Activated CD4-positive, alpha-beta T cell treated with anti-CD3 and anti-CD28 coated beads for 36 hours (primary cell): Measurements from ENCODE around the gene SERPINB10. TPM values are rescaled to one million over a fixed set of nuclear protein-coding genes. Genes with fewer than 3 reads are reported as not detected.

Experiments
- ATAC-seq: fragments of 200-7000 bp; cut with Tn5 transposase; one replicate; pipeline ENCODE4 v1.10.0; 2021; ENCODE audit warnings: mild to moderate bottlenecking, moderate library complexity
- CTCF ChIA-PET: fragments of 350-600 bp; sonication (Branson Sonifier 250); formaldehyde crosslinking; loops from one replicate; lab custom pipeline; 2021; ENCODE audit warnings: antibody characterized with exemption; lab: Charles Lee
- POLR2A ChIA-PET: fragments of 350-600 bp; sonication (Branson Sonifier 250); formaldehyde crosslinking; loops from one replicate; lab custom pipeline; 2021; ENCODE audit warnings: antibody characterized with exemption, inconsistent platforms; lab: Charles Lee
- DNase-seq: peaks from one replicate; pipeline ENCODE4 v3.0.0-alpha.2; 2020
- H3K27ac Mint-ChIP-seq: one replicate; pipeline ENCODE4 v1.8.0; 2021; ENCODE audit warnings: mixed read lengths
- H3K27me3 Mint-ChIP-seq: one replicate; pipeline ENCODE4 v1.8.0; 2021; ENCODE audit warnings: mixed read lengths
- H3K36me3 Mint-ChIP-seq: one replicate; pipeline ENCODE4 v1.8.0; 2021; ENCODE audit warnings: low read depth, mixed read lengths
- H3K4me1 Mint-ChIP-seq: one replicate; pipeline ENCODE4 v1.8.0; 2021; ENCODE audit warnings: mixed read lengths
- H3K4me3 Mint-ChIP-seq: one replicate; pipeline ENCODE4 v1.8.0; 2021; ENCODE audit warnings: mild to moderate bottlenecking, moderate library complexity, mixed read lengths
- H3K9me3 Mint-ChIP-seq: one replicate; pipeline ENCODE4 v1.8.0; 2021; ENCODE audit warnings: low read depth, mixed read lengths
- intact Hi-C, 2 experiments: fragments of 100-400 bp; cut with DNase I in 1 of 2; cut with micrococcal nuclease in 1 of 2; formaldehyde crosslinking; loops; one replicate each; pipeline versions ENCODE4 v1.14.2 to v1.15.1; 2022 to 2024; cut with DNase I, micrococcal nuclease
- total RNA-seq, 2 experiments: library from RNA; stranded (reverse); gene quantifications; one replicate each; pipeline ENCODE4 v1.2.3, GENCODE V29; 2021

SERPINB10 gene
- total RNA-seq, result not detected

GRCh38 chr18:63907664-63908063 lies at the start of gene SERPINB10:
Gene SERPINB10 (plus strand): TSS chr18:63907958. CDS start chr18:63915511, 7,553 bp downstream.
- Mint-ChIP-seq H3K36me3 (no peaks in the 10 kb centered on the region), H3K27me3 (peaks cover 14% of the 10 kb centered on the region), H3K4me1 (peaks cover 3% of the 10 kb centered on the region), H3K4me3 (no peak within 1 kb of the TSS), H3K27ac (no peak within 1 kb of the TSS), H3K9me3 (peaks cover 2% of the 10 kb centered on the region)
- CTCF ChIA-PET, result interaction anchor here (0.6 to 1.3 kb wide), 3 partner anchors 9 to 681 kb away, joined by 3 read pairs; no protein-coding TSS in a partner anchor
- ATAC-seq (no peak), DNase-seq (no peak)
- POLR2A ChIA-PET, result no interaction called here
- intact Hi-C loops, result no loop called here

GRCh38 chr18:63858456-63858855 lies 49.3 kb upstream of the SERPINB10 start:
- ChIA-PET POLR2A (no interaction called here), CTCF (interaction anchor here (0.6 kb wide), 2 partner anchors 22 to 29 kb away, joined by 4 to 5 read pairs; no protein-coding TSS in a partner anchor)
- DNase-seq (no peak), ATAC-seq (no peak)
- Mint-ChIP-seq H3K36me3 (no peaks in the 10 kb centered on the region), H3K4me3 (no peak overlapping the region), H3K27me3 (peaks cover 12% of the 10 kb centered on the region), H3K9me3 (peaks cover 6% of the 10 kb centered on the region), H3K27ac (no peak overlapping the region), H3K4me1 (no peaks in the 10 kb centered on the region)
- intact Hi-C loops, result no loop called here

DNA sequence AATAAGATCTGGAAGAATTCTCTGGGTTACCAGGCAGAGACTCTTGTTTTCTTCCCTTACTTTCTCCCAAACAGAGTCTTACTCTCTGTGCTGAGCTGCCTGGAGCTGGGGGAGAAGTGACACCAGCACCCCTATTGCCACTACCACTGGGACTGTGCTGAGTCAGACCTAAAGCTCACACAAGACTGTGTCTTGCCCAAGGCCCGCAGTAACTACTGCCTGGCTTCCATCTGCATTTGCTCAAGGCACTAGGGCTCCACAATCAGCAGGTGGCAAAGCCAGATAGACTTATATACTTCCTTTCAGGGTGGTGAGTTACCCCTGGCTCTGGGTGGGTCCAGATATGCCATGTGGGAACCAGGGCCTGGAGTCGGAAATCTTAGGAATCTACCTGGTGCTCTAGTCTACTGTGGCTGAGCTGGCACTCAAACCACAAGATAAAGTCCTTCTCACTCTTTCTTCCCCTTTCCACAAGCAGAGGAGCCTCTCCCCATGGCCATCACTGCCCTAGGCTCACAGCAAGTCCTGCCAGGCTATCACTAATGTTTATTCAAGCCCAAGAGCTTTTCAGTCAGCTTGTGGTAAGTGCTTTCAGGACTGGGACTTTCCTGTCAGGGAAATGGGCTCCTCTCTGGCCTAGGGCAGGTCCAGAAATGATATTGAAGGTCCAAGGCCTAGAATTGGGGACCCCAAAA lies 47.8 kb upstream of the SERPINB10 start:
- intact Hi-C loops, result no loop called here
- no peak overlapping the region for H3K27ac Mint-ChIP-seq
- H3K36me3 Mint-ChIP-seq, result no peaks in the 10 kb centered on the region
- no peak overlapping the region for H3K4me3 Mint-ChIP-seq
- ChIA-PET POLR2A (no interaction called here), CTCF (no interaction called here)
- peaks cover 12% of the 10 kb centered on the region for H3K27me3 Mint-ChIP-seq
- DNase-seq, result no peak
- ATAC-seq, result no peak
- no peaks in the 10 kb centered on the region for H3K4me1 Mint-ChIP-seq
- peaks cover 6% of the 10 kb centered on the region for H3K9me3 Mint-ChIP-seq

DNA sequence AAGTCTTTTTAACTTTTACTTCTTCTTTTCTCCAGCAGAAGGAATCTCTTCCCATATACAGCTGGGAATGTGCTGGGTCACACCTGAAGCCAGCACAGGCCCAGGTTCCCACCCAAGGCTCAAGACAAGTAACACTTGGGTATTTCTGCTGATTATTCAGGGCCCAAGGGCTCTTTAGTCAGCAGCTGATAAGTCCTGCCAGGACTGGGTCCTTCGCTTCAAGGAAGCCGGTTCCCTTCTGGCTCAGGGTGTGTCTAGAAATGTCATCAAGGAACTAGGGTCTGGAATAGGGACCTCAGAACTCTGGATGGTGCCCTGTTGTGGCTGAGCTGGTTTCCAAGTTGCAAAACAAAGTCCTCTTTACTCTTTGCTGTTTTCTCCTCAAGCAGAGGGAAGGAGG lies 47.2 kb upstream of the SERPINB10 start:
- no peak overlapping the region for H3K27ac Mint-ChIP-seq
- DNase-seq, result no peak
- intact Hi-C loops, result no loop called here
- no peak for ATAC-seq
- H3K36me3 Mint-ChIP-seq, result no peaks in the 10 kb centered on the region
- no peaks in the 10 kb centered on the region for H3K4me1 Mint-ChIP-seq
- peaks cover 12% of the 10 kb centered on the region for H3K27me3 Mint-ChIP-seq
- CTCF ChIA-PET, result no interaction called here
- no peak overlapping the region for H3K4me3 Mint-ChIP-seq
- H3K9me3 Mint-ChIP-seq, result peaks cover 6% of the 10 kb centered on the region
- POLR2A ChIA-PET, result no interaction called here

GRCh38 chr18:63867368-63868125 lies 40.2 kb upstream of the SERPINB10 start:
- ATAC-seq (no peak), DNase-seq (no peak)
- ChIA-PET CTCF (interaction anchor here (1.1 kb wide), 1 partner anchor 67 kb away, joined by 3 read pairs; no protein-coding TSS in a partner anchor), POLR2A (no interaction called here)
- Mint-ChIP-seq H3K4me3 (no peak overlapping the region), H3K27ac (no peak overlapping the region), H3K27me3 (peaks cover 4% of the 10 kb centered on the region), H3K36me3 (no peaks in the 10 kb centered on the region), H3K4me1 (no peaks in the 10 kb centered on the region), H3K9me3 (no peaks in the 10 kb centered on the region)
- intact Hi-C loops, result no loop called here

- intact Hi-C loops, result no loop called here
- DNase-seq, result no peak
- no peak overlapping the region for H3K27ac Mint-ChIP-seq
- H3K9me3 Mint-ChIP-seq, result no peaks in the 10 kb centered on the region
- H3K36me3 Mint-ChIP-seq, result no peaks in the 10 kb centered on the region
- ChIA-PET POLR2A (no interaction called here), CTCF (no interaction called here)
- H3K4me3 Mint-ChIP-seq, result no peak overlapping the region
- peaks cover 6% of the 10 kb centered on the region for H3K27me3 Mint-ChIP-seq
- no peaks in the 10 kb centered on the region for H3K4me1 Mint-ChIP-seq
- no peak for ATAC-seq
Measured at GRCh38 chr18:63868546-63868945, 39.2 kb upstream of the SERPINB10 start.

GRCh38 chr18:63869374-63869773 lies 38.4 kb upstream of the SERPINB10 start:
- CTCF ChIA-PET, result no interaction called here
- ATAC-seq (no peak), DNase-seq (no peak)
- H3K36me3 Mint-ChIP-seq, result no peaks in the 10 kb centered on the region
- H3K27me3 Mint-ChIP-seq, result peaks cover 6% of the 10 kb centered on the region
- no peak overlapping the region for H3K27ac Mint-ChIP-seq
- no peaks in the 10 kb centered on the region for H3K4me1 Mint-ChIP-seq
- no peak overlapping the region for H3K4me3 Mint-ChIP-seq
- no peaks in the 10 kb centered on the region for H3K9me3 Mint-ChIP-seq
- intact Hi-C loops, result no loop called here
- POLR2A ChIA-PET, result no interaction called here

DNA sequence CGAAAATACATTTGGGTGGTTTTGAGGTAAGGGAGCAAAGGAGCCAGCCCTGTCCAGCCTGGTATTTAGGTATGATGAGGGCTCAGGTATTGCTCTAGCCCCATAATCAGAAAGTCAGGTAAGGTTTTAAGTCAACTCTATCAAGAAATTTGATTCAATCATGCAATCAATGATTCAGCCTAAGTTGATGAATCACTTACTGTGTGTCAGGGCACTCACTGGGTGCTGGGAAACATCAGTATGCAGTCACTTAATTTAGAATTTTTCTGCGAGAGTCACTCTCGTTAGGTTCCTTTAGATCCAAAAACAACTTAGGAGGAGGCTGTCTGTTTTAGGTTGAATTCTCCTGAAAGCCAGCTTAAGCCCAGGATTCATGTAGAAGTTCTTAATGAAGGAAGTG lies 37.9 kb upstream of the SERPINB10 start:
- ATAC-seq, result no peak
- POLR2A ChIA-PET, result no interaction called here
- CTCF ChIA-PET, result no interaction called here
- Mint-ChIP-seq H3K4me3 (no peak overlapping the region), H3K36me3 (no peaks in the 10 kb centered on the region), H3K4me1 (no peaks in the 10 kb centered on the region), H3K27me3 (peaks cover 6% of the 10 kb centered on the region), H3K27ac (no peak overlapping the region), H3K9me3 (no peaks in the 10 kb centered on the region)
- intact Hi-C loops, result no loop called here
- DNase-seq, result no peak

- intact Hi-C loops, result no loop called here
- no peak for DNase-seq
- Mint-ChIP-seq H3K9me3 (peaks cover 2% of the 10 kb centered on the region), H3K4me3 (no peak overlapping the region), H3K27ac (no peak overlapping the region), H3K4me1 (no peaks in the 10 kb centered on the region), H3K36me3 (no peaks in the 10 kb centered on the region), H3K27me3 (peaks cover 5% of the 10 kb centered on the region)
- ChIA-PET CTCF (interaction anchor here (1.1 kb wide), 1 partner anchor 38 kb away, joined by 4 read pairs; no protein-coding TSS in a partner anchor), POLR2A (no interaction called here)
- no peak for ATAC-seq
Measured at GRCh38 chr18:63871836-63872235, 35.9 kb upstream of the SERPINB10 start.

GRCh38 chr18:63872586-63872985 lies 35.2 kb upstream of the SERPINB10 start:
- no peaks in the 10 kb centered on the region for H3K4me1 Mint-ChIP-seq
- H3K9me3 Mint-ChIP-seq, result peaks cover 2% of the 10 kb centered on the region
- DNase-seq (no peak), ATAC-seq (no peak)
- no peak overlapping the region for H3K4me3 Mint-ChIP-seq
- ChIA-PET CTCF (no interaction called here), POLR2A (no interaction called here)
- peaks cover 5% of the 10 kb centered on the region for H3K27me3 Mint-ChIP-seq
- H3K27ac Mint-ChIP-seq, result no peak overlapping the region
- H3K36me3 Mint-ChIP-seq, result no peaks in the 10 kb centered on the region
- intact Hi-C loops, result no loop called here

- DNase-seq, result no peak
- peaks cover 2% of the 10 kb centered on the region for H3K9me3 Mint-ChIP-seq
- intact Hi-C loops, result no loop called here
- no peak overlapping the region for H3K27ac Mint-ChIP-seq
- ChIA-PET POLR2A (no interaction called here), CTCF (no interaction called here)
- no peak for ATAC-seq
- H3K36me3 Mint-ChIP-seq, result no peaks in the 10 kb centered on the region
- H3K4me3 Mint-ChIP-seq, result no peak overlapping the region
- peaks cover 9% of the 10 kb centered on the region for H3K4me1 Mint-ChIP-seq
- H3K27me3 Mint-ChIP-seq, result no peaks in the 10 kb centered on the region
Measured at GRCh38 chr18:63878343-63878742, 29.4 kb upstream of the SERPINB10 start.

GRCh38 chr18:63878925-63879324 lies 28.8 kb upstream of the SERPINB10 start:
- CTCF ChIA-PET, result no interaction called here
- Mint-ChIP-seq H3K27me3 (no peaks in the 10 kb centered on the region), H3K4me3 (no peak overlapping the region), H3K4me1 (peaks cover 9% of the 10 kb centered on the region), H3K27ac (no peak overlapping the region), H3K9me3 (peaks cover 2% of the 10 kb centered on the region), H3K36me3 (no peaks in the 10 kb centered on the region)
- ATAC-seq, result no peak
- intact Hi-C loops, result no loop called here
- no peak for DNase-seq
- POLR2A ChIA-PET, result no interaction called here
